CD4-positive, alpha-beta T cell (primary cell): ENCODE results near the gene IL3RA. TPM values are rescaled to one million over a fixed set of nuclear protein-coding genes. Genes with fewer than 3 reads are reported as not detected.

ENCODE experiments used
- ATAC-seq: fragments of 200-7000 bp; cut with Tn5 transposase; one replicate; pipeline ENCODE4 v1.10.0; 2022; ENCODE audit warnings: mild to moderate bottlenecking; ENCODE audit not compliant: poor library complexity
- CTCF ChIA-PET: fragments of 350-600 bp; sonication (Branson Sonifier 250); formaldehyde crosslinking; loops from one replicate; lab custom pipeline; 2021; ENCODE audit warnings: antibody characterized with exemption, inconsistent platforms; lab: Charles Lee
- POLR2A ChIA-PET: fragments of 350-600 bp; sonication (Branson Sonifier 250); formaldehyde crosslinking; loops from one replicate; lab custom pipeline; 2021; ENCODE audit warnings: antibody characterized with exemption, inconsistent platforms; lab: Charles Lee
- DNase-seq, 14 experiments: peaks; one replicate each; pipeline ENCODE4 v3.0.0-alpha.2; 2013 to 2020; ENCODE audit warnings: mixed read lengths in 2 of 14
- H3K27ac ChIP-seq, 2 donors: one replicate each; pipeline versions ENCODE4 v1.5.1 to v1.7.0; 2013; ENCODE audit warnings: low read length in 2 of 2, low read depth in 1 of 2, mild to moderate bottlenecking in 1 of 2
- H3K27me3 ChIP-seq, 2 experiments: 1 replicate in 1 of 2; 2 replicates in 1 of 2; pipeline versions ENCODE4 v1.6.1 to v1.7.0; 2013; ENCODE audit warnings: low read length in 2 of 2, control low read depth in 1 of 2, mild to moderate bottlenecking in 1 of 2, moderate library complexity in 1 of 2; ENCODE audit not compliant: insufficient read depth in 2 of 2, control insufficient read depth in 1 of 2
- H3K36me3 ChIP-seq: one replicate; pipeline ENCODE4 v1.6.1; 2013; ENCODE audit warnings: low read length, control low read depth; ENCODE audit not compliant: insufficient read depth
- H3K4me1 ChIP-seq: one replicate; pipeline ENCODE4 v1.6.1; 2013; ENCODE audit warnings: low read length, control low read depth; ENCODE audit not compliant: insufficient read depth
- H3K4me3 ChIP-seq: one replicate; pipeline ENCODE4 v1.5.1; 2013; ENCODE audit warnings: mild to moderate bottlenecking, low read length, moderate library complexity
- H3K9me3 ChIP-seq, 2 experiments: 1 replicate in 1 of 2; 2 replicates in 1 of 2; pipeline versions ENCODE4 v1.6.1 to v1.7.0; 2013; ENCODE audit warnings: low read length in 2 of 2, mild to moderate bottlenecking in 2 of 2, control low read depth in 1 of 2, moderate library complexity in 1 of 2; ENCODE audit not compliant: control insufficient read depth in 1 of 2, insufficient read depth in 1 of 2
- H3K27ac Mint-ChIP-seq: one replicate; pipeline ENCODE4 v1.8.0; 2020; ENCODE audit warnings: mixed read lengths
- H3K27me3 Mint-ChIP-seq: one replicate; pipeline ENCODE4 v1.8.0; 2021; ENCODE audit warnings: mixed read lengths
- H3K36me3 Mint-ChIP-seq: one replicate; pipeline ENCODE4 v1.8.0; 2021; ENCODE audit warnings: low read depth, mixed read lengths
- H3K4me1 Mint-ChIP-seq: one replicate; pipeline ENCODE4 v1.8.0; 2021; ENCODE audit warnings: low read depth, mixed read lengths
- H3K4me3 Mint-ChIP-seq: one replicate; pipeline ENCODE4 v1.8.0; 2020; ENCODE audit warnings: mild to moderate bottlenecking, mixed read lengths
- H3K9me3 Mint-ChIP-seq: one replicate; pipeline ENCODE4 v1.8.0; 2020; ENCODE audit warnings: mixed read lengths
- intact Hi-C, 2 experiments: fragments of 100-400 bp; cut with DNase I in 1 of 2; cut with micrococcal nuclease in 1 of 2; formaldehyde crosslinking; loops; one replicate each; pipeline versions ENCODE4 v1.15.1 to v1.9.0; 2023 to 2025; cut with DNase I, micrococcal nuclease
- total RNA-seq, 174 experiments: library from RNA in 2 of 174; stranded (reverse) in 2 of 174; gene quantifications; one replicate each; pipeline ENCODE4 v1.2.3 and lab custom pipeline; 2021 to 2026
- TF ChIP-seq, protein P1 (sequence below): fragments of 200-600 bp; IDR thresholded peaks from one replicate; pipeline ENCODE4 v1.8.0; 2022; ENCODE audit warnings: antibody characterized with exemption, mild to moderate bottlenecking

Gene IL3RA
- total RNA-seq, 2 experiments from 2014 or later, result 0.45 to 0.49 TPM

DNA sequence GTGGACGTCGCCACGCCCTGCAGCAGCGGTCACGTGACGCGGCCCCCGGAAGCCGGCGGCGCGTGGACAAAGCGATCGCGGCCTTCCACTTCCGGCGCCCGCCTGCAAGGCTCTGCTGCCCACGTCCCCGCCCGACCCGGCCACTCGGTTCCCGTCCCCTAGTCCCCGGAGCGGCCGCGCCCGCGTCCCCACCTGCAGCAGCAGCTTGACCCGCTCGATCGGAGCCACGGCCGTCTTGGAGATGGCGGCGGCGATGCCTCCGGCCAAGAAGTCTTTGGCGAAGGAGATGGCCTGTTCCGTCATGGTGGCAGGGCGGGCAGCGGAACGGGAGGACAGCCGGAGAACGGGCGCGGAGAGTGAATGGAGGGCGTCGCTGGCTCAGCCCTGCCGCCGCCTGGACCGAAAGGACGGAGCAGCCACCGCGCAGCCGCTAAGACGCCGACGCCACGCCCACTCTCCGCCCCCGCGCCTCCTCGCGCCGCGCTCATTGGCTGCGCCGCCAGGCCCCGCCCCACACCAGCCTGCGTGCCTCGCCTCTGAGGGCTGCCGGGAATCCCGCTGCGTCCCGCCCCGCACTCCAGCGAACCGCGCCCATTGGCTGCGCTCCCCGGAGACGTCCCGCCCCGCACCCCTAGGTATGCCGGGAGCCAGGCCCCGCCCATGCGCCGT lies 55.3 kb downstream of the IL3RA start, which contains the start of gene SLC25A6:
Gene SLC25A6 (minus strand): TSS at position 407 of the 669 bp plus-strand sequence. CDS start 104 bp downstream, at position 303.
- Mint-ChIP-seq H3K4me3 (peak within 1 kb of the TSS; percentile 92), H3K27me3 (no peaks in the 10 kb centered on the region), H3K27ac (peak within 1 kb of the TSS; percentile 85), H3K9me3 (no peaks in the 10 kb centered on the region), H3K36me3 (peaks cover 59% of the 10 kb centered on the region), H3K4me1 (peaks cover 42% of the 10 kb centered on the region)
- H3K36me3 ChIP-seq, result peaks cover 49% of the 10 kb centered on the region
- ChIA-PET POLR2A (no interaction called here), CTCF (no interaction called here)
- TF ChIP-seq, protein P1, sequence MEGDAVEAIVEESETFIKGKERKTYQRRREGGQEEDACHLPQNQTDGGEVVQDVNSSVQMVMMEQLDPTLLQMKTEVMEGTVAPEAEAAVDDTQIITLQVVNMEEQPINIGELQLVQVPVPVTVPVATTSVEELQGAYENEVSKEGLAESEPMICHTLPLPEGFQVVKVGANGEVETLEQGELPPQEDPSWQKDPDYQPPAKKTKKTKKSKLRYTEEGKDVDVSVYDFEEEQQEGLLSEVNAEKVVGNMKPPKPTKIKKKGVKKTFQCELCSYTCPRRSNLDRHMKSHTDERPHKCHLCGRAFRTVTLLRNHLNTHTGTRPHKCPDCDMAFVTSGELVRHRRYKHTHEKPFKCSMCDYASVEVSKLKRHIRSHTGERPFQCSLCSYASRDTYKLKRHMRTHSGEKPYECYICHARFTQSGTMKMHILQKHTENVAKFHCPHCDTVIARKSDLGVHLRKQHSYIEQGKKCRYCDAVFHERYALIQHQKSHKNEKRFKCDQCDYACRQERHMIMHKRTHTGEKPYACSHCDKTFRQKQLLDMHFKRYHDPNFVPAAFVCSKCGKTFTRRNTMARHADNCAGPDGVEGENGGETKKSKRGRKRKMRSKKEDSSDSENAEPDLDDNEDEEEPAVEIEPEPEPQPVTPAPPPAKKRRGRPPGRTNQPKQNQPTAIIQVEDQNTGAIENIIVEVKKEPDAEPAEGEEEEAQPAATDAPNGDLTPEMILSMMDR, result peak; percentile 28
- peaks cover 0 to 5% of the 10 kb centered on the region in 2 experiments for H3K9me3 ChIP-seq
- intact Hi-C loops, result loop anchor here (2.0 to 10.0 kb wide), 11 partner anchors 59 to 1303 kb away; partner anchors contain the start of genes P2RY8 (in 2 of the 2), AKAP17A (in 1 of the 2), ASMTL (in 1 of the 2) and CD99 (in 1 of the 2)
- H3K4me1 ChIP-seq, result peaks cover 48% of the 10 kb centered on the region
- H3K27ac ChIP-seq, result peak within 1 kb of the TSS; percentile 87 to 98
- H3K27me3 ChIP-seq, result peaks cover 0 to 2% of the 10 kb centered on the region in 2 experiments
- H3K4me3 ChIP-seq, result peak within 1 kb of the TSS; percentile 84
- peak; percentile 95 for ATAC-seq
- DNase-seq, result peak; percentile 98 to 100 (median 99)

DNA sequence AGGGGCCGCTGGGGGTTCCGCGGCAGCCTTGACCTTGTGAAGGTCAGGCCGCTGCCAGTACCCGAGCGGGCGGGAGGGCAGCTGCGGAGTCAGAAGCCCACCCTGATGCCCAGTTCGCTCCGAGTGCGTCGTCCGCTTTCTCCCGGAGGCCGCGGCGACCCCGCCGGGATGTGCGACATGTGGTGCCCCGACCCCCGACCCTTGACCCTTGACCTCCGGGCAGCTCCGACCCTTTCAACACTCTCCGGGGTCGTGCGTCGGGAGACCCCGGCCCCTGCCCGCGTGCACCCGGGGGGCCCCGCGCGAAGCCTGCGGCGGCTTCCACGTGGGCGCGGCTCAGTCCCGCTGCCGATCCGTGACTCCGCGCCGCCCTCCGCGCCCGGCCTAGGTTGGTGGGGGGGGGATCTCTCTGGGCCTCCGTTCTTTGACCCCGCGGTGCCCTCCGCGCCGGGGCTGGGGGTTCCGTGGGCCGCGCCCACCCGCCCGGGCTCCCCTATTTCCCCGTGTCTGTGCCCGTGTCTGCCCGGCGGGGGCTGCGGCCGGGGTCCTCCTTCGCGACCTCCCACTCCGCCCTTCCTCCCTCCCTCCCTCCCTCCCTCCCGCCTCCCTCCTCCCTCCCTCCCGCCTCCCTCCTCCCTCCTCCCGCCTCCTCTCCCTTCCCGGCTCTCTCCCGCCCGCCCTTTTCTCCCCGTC lies 55.9 kb downstream of the IL3RA start:
- peaks cover 42% of the 10 kb centered on the region for H3K36me3 ChIP-seq
- no peak for DNase-seq
- Mint-ChIP-seq H3K27me3 (no peaks in the 10 kb centered on the region), H3K4me3 (peak overlapping the region; percentile 92), H3K27ac (peak overlapping the region; percentile 85), H3K36me3 (peaks cover 53% of the 10 kb centered on the region), H3K4me1 (peaks cover 42% of the 10 kb centered on the region), H3K9me3 (no peaks in the 10 kb centered on the region)
- peak overlapping the region; percentile 87 to 94 for H3K27ac ChIP-seq
- peaks cover 48% of the 10 kb centered on the region for H3K4me1 ChIP-seq
- peaks cover 0 to 5% of the 10 kb centered on the region in 2 experiments for H3K9me3 ChIP-seq
- POLR2A ChIA-PET, result no interaction called here
- TF ChIP-seq, protein P1, result no peak
- H3K27me3 ChIP-seq, result no peaks in the 10 kb centered on the region
- CTCF ChIA-PET, result no interaction called here
- intact Hi-C loops, result loop anchor here (2.0 to 10.0 kb wide), 10 partner anchors 58 to 1302 kb away; partner anchors contain the start of genes AKAP17A (in 1 of the 2), ASMTL (in 1 of the 2), CD99 (in 1 of the 2) and P2RY8 (in 1 of the 2)
- peak overlapping the region; percentile 75 for H3K4me3 ChIP-seq
- peak; percentile 22 for ATAC-seq

DNA sequence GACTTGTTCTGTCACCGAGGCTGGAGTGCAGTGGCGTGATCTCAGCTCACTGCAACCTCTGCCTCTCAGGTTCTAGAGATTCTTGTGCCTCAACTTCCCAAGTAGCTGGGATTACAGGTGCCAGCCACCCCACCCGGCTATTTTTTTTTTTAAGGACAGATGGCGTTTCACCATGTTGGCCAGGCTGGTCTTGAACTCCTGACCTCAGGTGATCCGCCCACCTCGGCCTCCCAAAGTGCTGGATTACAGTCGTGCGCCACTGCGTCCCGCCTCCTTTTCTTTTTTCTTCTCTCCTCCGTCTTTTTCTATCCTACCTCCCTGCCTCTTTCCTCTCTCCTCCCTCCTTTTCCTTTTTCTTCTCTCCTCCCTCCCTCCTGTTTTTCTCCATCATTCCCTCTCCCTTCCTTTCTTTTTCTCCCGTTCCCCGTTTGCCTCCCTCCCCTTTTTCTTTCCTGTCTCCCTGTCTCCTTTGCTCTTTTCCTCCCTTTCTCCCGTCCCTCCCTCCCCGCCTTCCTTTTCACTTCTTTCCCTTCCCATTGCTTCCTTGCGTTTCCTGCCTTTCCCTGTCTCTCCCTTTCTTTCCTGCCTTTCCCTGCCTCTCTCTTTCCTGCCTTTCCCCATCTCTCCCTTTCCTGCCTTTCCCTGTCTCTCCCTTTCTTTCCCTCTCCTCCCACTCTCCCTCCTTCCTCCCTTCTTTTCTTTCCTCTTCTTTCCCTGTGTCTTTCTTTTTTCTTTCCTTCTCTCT lies 57.5 kb downstream of the IL3RA start:
- H3K9me3 Mint-ChIP-seq, result no peaks in the 10 kb centered on the region
- peak overlapping the region; percentile 92 for H3K4me3 Mint-ChIP-seq
- Histone ChIP-seq H3K4me1 (peaks cover 40% of the 10 kb centered on the region), H3K36me3 (peaks cover 29% of the 10 kb centered on the region), H3K4me3 (no peak overlapping the region), H3K27me3 (no peaks in the 10 kb centered on the region), H3K9me3 (peaks cover 0 to 5% of the 10 kb centered on the region in 2 experiments), H3K27ac (no peak overlapping the region)
- peaks cover 35% of the 10 kb centered on the region for H3K4me1 Mint-ChIP-seq
- TF ChIP-seq, protein P1, result no peak
- H3K27ac Mint-ChIP-seq, result peak overlapping the region; percentile 74
- peak in 1 of 14 experiments; percentile 29 for DNase-seq
- no peaks in the 10 kb centered on the region for H3K27me3 Mint-ChIP-seq
- H3K36me3 Mint-ChIP-seq, result peaks cover 37% of the 10 kb centered on the region
- intact Hi-C loops, result loop anchor here (2.0 to 10.0 kb wide), 10 partner anchors 57 to 1301 kb away; partner anchors contain the start of genes AKAP17A (in 1 of the 2), ASMTL (in 1 of the 2), CD99 (in 1 of the 2) and P2RY8 (in 1 of the 2)
- ATAC-seq, result no peak
- POLR2A ChIA-PET, result no interaction called here
- CTCF ChIA-PET, result no interaction called here
